ENCODE data around the gene HDGF.
A peak's percentile ranks its signal among the peaks of the same experiment; 100 is the strongest.

Gene HDGF

GRCh38 chr1:156751451-156751756, at the start of gene HDGF:
TSS of gene HDGF (minus strand) at chr1:156751675. CDS start at chr1:156751429, 246 bp downstream.
- no peak for DNase-seq (ENCODE audit: low read depth in 2 of 2, low spot score in 1 of 2)

GRCh38 chr1:156797212-156797871, 45.9 kb upstream of the HDGF start:
- DNase-seq (ENCODE audit: low read depth in 2 of 2, low spot score in 1 of 2), result peak in 1 of 2 donors; percentile 38

GRCh38 chr1:156796340-156797097, 45.0 kb upstream of the HDGF start:
- no peak for DNase-seq (ENCODE audit: low read depth in 2 of 2, low spot score in 1 of 2)

- DNase-seq (ENCODE audit: low read depth in 2 of 2, low spot score in 1 of 2), result no peak
Measured at GRCh38 chr1:156795787-156796186, 44.3 kb upstream of the HDGF start.

GRCh38 chr1:156795374-156795733, 43.9 kb upstream of the HDGF start:
- no peak for DNase-seq (ENCODE audit: low read depth in 2 of 2, low spot score in 1 of 2)

GRCh38 chr1:156794506-156795373, 43.3 kb upstream of the HDGF start:
- no peak for DNase-seq (ENCODE audit: low read depth in 2 of 2, low spot score in 1 of 2)

- no peak for DNase-seq (ENCODE audit: low read depth in 2 of 2, low spot score in 1 of 2)
Measured at GRCh38 chr1:156789621-156790318, 38.3 kb upstream of the HDGF start.

- DNase-seq (ENCODE audit: low read depth in 2 of 2, low spot score in 1 of 2), result no peak
Measured at GRCh38 chr1:156788136-156788535, 36.7 kb upstream of the HDGF start.

- DNase-seq (ENCODE audit: low read depth in 2 of 2, low spot score in 1 of 2), result no peak
Measured at GRCh38 chr1:156786640-156787039, 35.2 kb upstream of the HDGF start.

GRCh38 chr1:156785458-156785857, 34.0 kb upstream of the HDGF start:
- no peak for DNase-seq (ENCODE audit: low read depth in 2 of 2, low spot score in 1 of 2)

- no peak for DNase-seq (ENCODE audit: low read depth in 2 of 2, low spot score in 1 of 2)
Measured at GRCh38 chr1:156781585-156782186, 30.2 kb upstream of the HDGF start.

- no peak for DNase-seq (ENCODE audit: low read depth in 2 of 2, low spot score in 1 of 2)
Measured at GRCh38 chr1:156777573-156777972, 26.1 kb upstream of the HDGF start.

GRCh38 chr1:156776942-156777341, 25.5 kb upstream of the HDGF start:
- DNase-seq (ENCODE audit: low read depth in 2 of 2, low spot score in 1 of 2), result no peak

- no peak for DNase-seq (ENCODE audit: low read depth in 2 of 2, low spot score in 1 of 2)
Measured at GRCh38 chr1:156775799-156776198, 24.3 kb upstream of the HDGF start.

GRCh38 chr1:156773607-156774006, 22.1 kb upstream of the HDGF start:
- no peak for DNase-seq (ENCODE audit: low read depth in 2 of 2, low spot score in 1 of 2)

- no peak for DNase-seq (ENCODE audit: low read depth in 2 of 2, low spot score in 1 of 2)
Measured at GRCh38 chr1:156772728-156773497, 21.4 kb upstream of the HDGF start.

GRCh38 chr1:156772222-156772621, 20.7 kb upstream of the HDGF start:
- no peak for DNase-seq (ENCODE audit: low read depth in 2 of 2, low spot score in 1 of 2)

GRCh38 chr1:156768610-156769295, 17.3 kb upstream of the HDGF start:
- DNase-seq (ENCODE audit: low read depth in 2 of 2, low spot score in 1 of 2), result no peak

- DNase-seq (ENCODE audit: low read depth in 2 of 2, low spot score in 1 of 2), result peak in 1 of 2 donors; percentile 6
Measured at GRCh38 chr1:156767879-156768604, 16.6 kb upstream of the HDGF start.
